Measurements from ENCODE around the gene FMN1. TPM values are rescaled to one million over a fixed set of nuclear protein-coding genes. Genes with fewer than 3 reads are reported as not detected.

FMN1 gene
- total RNA-seq, 2 donors from 2014 or later = 2.4 to 3.1 TPM

- H3K4me3 ChIP-seq = no peak overlapping the region
- no peak for TF ChIP-seq CTCF (IDR thresholded peaks at IDR 0.05)
- no peaks in the 10 kb centered on the region for H3K27me3 ChIP-seq
- no peaks in the 10 kb centered on the region for H3K9me3 ChIP-seq
- DNase-seq (ENCODE audit: low spot score) = no peak
- H3K36me3 ChIP-seq = no peaks in the 10 kb centered on the region
- H3K27ac ChIP-seq = no peak overlapping the region
- peaks cover 0 to 9% of the 10 kb centered on the region in 2 donors for H3K4me1 ChIP-seq
Measured at GRCh38 chr15:33197636-33198035, 3.1 kb upstream of the FMN1 start.

GRCh38 chr15:33194237-33194636, 277 bp downstream of the FMN1 start:
- DNase-seq (ENCODE audit: low spot score) = no peak
- Histone ChIP-seq H3K27me3 (no peaks in the 10 kb centered on the region), H3K4me3 (peak overlapping the region; percentile 36 to 49), H3K36me3 (no peaks in the 10 kb centered on the region), H3K9me3 (no peaks in the 10 kb centered on the region), H3K27ac (no peak overlapping the region), H3K4me1 (peaks cover 0 to 5% of the 10 kb centered on the region in 2 donors)
- no peak for TF ChIP-seq CTCF (IDR thresholded peaks at IDR 0.05)

GRCh38 chr15:33191591-33191990, 2.9 kb downstream of the FMN1 start:
- no peaks in the 10 kb centered on the region for H3K9me3 ChIP-seq
- no peak for DNase-seq (ENCODE audit: low spot score)
- no peak overlapping the region for H3K4me3 ChIP-seq
- TF ChIP-seq CTCF (IDR thresholded peaks at IDR 0.05) = no peak
- H3K36me3 ChIP-seq = no peaks in the 10 kb centered on the region
- H3K4me1 ChIP-seq = peaks cover 0 to 5% of the 10 kb centered on the region in 2 donors
- no peak overlapping the region for H3K27ac ChIP-seq
- no peaks in the 10 kb centered on the region for H3K27me3 ChIP-seq

GRCh38 chr15:33190539-33190938, 4.0 kb downstream of the FMN1 start:
- TF ChIP-seq CTCF (IDR thresholded peaks at IDR 0.05) = no peak
- no peaks in the 10 kb centered on the region for H3K9me3 ChIP-seq
- H3K4me3 ChIP-seq = no peak overlapping the region
- H3K27ac ChIP-seq = no peak overlapping the region
- no peaks in the 10 kb centered on the region for H3K27me3 ChIP-seq
- no peak for DNase-seq (ENCODE audit: low spot score)
- H3K4me1 ChIP-seq = peaks cover 0 to 5% of the 10 kb centered on the region in 2 donors
- H3K36me3 ChIP-seq = no peaks in the 10 kb centered on the region

GRCh38 chr15:33188641-33189257, 5.8 kb downstream of the FMN1 start:
- no peak for DNase-seq (ENCODE audit: low spot score)
- H3K36me3 ChIP-seq = no peaks in the 10 kb centered on the region
- TF ChIP-seq CTCF (IDR thresholded peaks at IDR 0.05) = no peak
- no peaks in the 10 kb centered on the region for H3K9me3 ChIP-seq
- H3K4me3 ChIP-seq = no peak overlapping the region
- H3K27ac ChIP-seq = no peak overlapping the region
- no peaks in the 10 kb centered on the region for H3K4me1 ChIP-seq
- no peaks in the 10 kb centered on the region for H3K27me3 ChIP-seq

GRCh38 chr15:33188159-33188558, 6.4 kb downstream of the FMN1 start:
- H3K4me1 ChIP-seq = no peaks in the 10 kb centered on the region
- TF ChIP-seq CTCF (IDR thresholded peaks at IDR 0.05) = no peak
- no peaks in the 10 kb centered on the region for H3K27me3 ChIP-seq
- no peak for DNase-seq (ENCODE audit: low spot score)
- H3K27ac ChIP-seq = no peak overlapping the region
- no peak overlapping the region for H3K4me3 ChIP-seq
- H3K36me3 ChIP-seq = no peaks in the 10 kb centered on the region
- H3K9me3 ChIP-seq = no peaks in the 10 kb centered on the region

Data from right atrium auricular region (tissue), 2 donors.